ENCODE data around the gene MUC6. TPM values are rescaled to one million over a fixed set of nuclear protein-coding genes. Genes with fewer than 3 reads are reported as not detected.

Gene MUC6
- total RNA-seq, 1 experiment from 2014 or later = not detected

GRCh38 chr11:1042626-1043562, 6.4 kb upstream of the MUC6 start:
- POLR2A ChIA-PET (ENCODE audit: low non-redundant PET) = no interaction called here

GRCh38 chr11:1041936-1042608, 5.6 kb upstream of the MUC6 start:
- H3K4me1 ChIP-seq (ENCODE audit: insufficient read depth, low read length, poor library complexity, severe bottlenecking) = no peaks in the 10 kb centered on the region
- ChIA-PET CTCF (no interaction called here), POLR2A (ENCODE audit: low non-redundant PET) (no interaction called here)
- no peaks in the 10 kb centered on the region for H3K36me3 ChIP-seq (ENCODE audit: insufficient read depth, low read length, poor library complexity, severe bottlenecking)
- DNase-seq (ENCODE audit: low spot score) = no peak
- no peaks in the 10 kb centered on the region for H3K9me3 ChIP-seq (ENCODE audit: low read depth, low read length, poor library complexity, severe bottlenecking)
- no TSS peak for BruUV-seq (replicated peaks)
- intact Hi-C loops (cut with micrococcal nuclease; ENCODE audit: unreplicated experiment) = no loop called here
- no peaks in the 10 kb centered on the region for H3K27me3 ChIP-seq (replicated peaks; ENCODE audit: insufficient read depth, low read depth, low read length, poor library complexity)
- H3K27ac ChIP-seq (ENCODE audit: low read depth, low read length, poor library complexity, severe bottlenecking) = no peak overlapping the region
- H3K4me3 ChIP-seq (ENCODE audit: low read depth, low read length, poor library complexity, severe bottlenecking) = no peak overlapping the region
- no peak for TF ChIP-seq CTCF (conservative IDR thresholded peaks at IDR 0.05; ENCODE audit: low read depth, low read length)
- TF ChIP-seq EZH2 (IDR thresholded peaks at IDR 0.05; ENCODE audit: borderline replicate concordance, low read depth, low read length, poor library complexity, severe bottlenecking) = no peak

More at GRCh38 chr11:1042626-1043562, 6.4 kb upstream of the MUC6 start:
- Histone ChIP-seq H3K9me3 (ENCODE audit: low read depth, low read length, poor library complexity, severe bottlenecking) (no peaks in the 10 kb centered on the region), H3K36me3 (ENCODE audit: insufficient read depth, low read length, poor library complexity, severe bottlenecking) (no peaks in the 10 kb centered on the region), H3K4me3 (ENCODE audit: low read depth, low read length, poor library complexity, severe bottlenecking) (no peak overlapping the region), H3K27me3 (replicated peaks; ENCODE audit: insufficient read depth, low read depth, low read length, poor library complexity) (no peaks in the 10 kb centered on the region), H3K27ac (ENCODE audit: low read depth, low read length, poor library complexity, severe bottlenecking) (no peak overlapping the region), H3K4me1 (ENCODE audit: insufficient read depth, low read length, poor library complexity, severe bottlenecking) (no peaks in the 10 kb centered on the region)
- CTCF ChIA-PET = no interaction called here
- no peak for DNase-seq (ENCODE audit: low spot score)
- BruUV-seq (replicated peaks) = no TSS peak
- TF ChIP-seq EZH2 (IDR thresholded peaks at IDR 0.05; ENCODE audit: borderline replicate concordance, low read depth, low read length, poor library complexity, severe bottlenecking) (no peak), CTCF (conservative IDR thresholded peaks at IDR 0.05; ENCODE audit: low read depth, low read length) (no peak)
- intact Hi-C loops (cut with micrococcal nuclease; ENCODE audit: unreplicated experiment) = no loop called here

GRCh38 chr11:1041471-1041870, 5.0 kb upstream of the MUC6 start:
- no TSS peak for BruUV-seq (replicated peaks)
- ChIA-PET CTCF (no interaction called here), POLR2A (ENCODE audit: low non-redundant PET) (no interaction called here)
- H3K27ac ChIP-seq (ENCODE audit: low read depth, low read length, poor library complexity, severe bottlenecking) = no peak overlapping the region
- intact Hi-C loops (cut with micrococcal nuclease; ENCODE audit: unreplicated experiment) = no loop called here
- H3K4me3 ChIP-seq (ENCODE audit: low read depth, low read length, poor library complexity, severe bottlenecking) = no peak overlapping the region
- H3K9me3 ChIP-seq (ENCODE audit: low read depth, low read length, poor library complexity, severe bottlenecking) = no peaks in the 10 kb centered on the region
- no peak for DNase-seq (ENCODE audit: low spot score)
- no peaks in the 10 kb centered on the region for H3K36me3 ChIP-seq (ENCODE audit: insufficient read depth, low read length, poor library complexity, severe bottlenecking)
- TF ChIP-seq CTCF (conservative IDR thresholded peaks at IDR 0.05; ENCODE audit: low read depth, low read length) (no peak), EZH2 (IDR thresholded peaks at IDR 0.05; ENCODE audit: borderline replicate concordance, low read depth, low read length, poor library complexity, severe bottlenecking) (no peak)
- no peaks in the 10 kb centered on the region for H3K4me1 ChIP-seq (ENCODE audit: insufficient read depth, low read length, poor library complexity, severe bottlenecking)
- no peaks in the 10 kb centered on the region for H3K27me3 ChIP-seq (replicated peaks; ENCODE audit: insufficient read depth, low read depth, low read length, poor library complexity)
